ENCODE data around the gene BBS9.

GRCh38 chr7:33091641-33092191, 37.6 kb upstream of the BBS9 start:
- TF ChIP-seq POLR2A (IDR thresholded peaks at IDR 0.05) (no peak), CTCF (IDR thresholded peaks at IDR 0.05) (no peak)

All from testis (tissue), 2 donors.